ENCODE measurements around the gene SHQ1.
"Not testable (repeated sequence)": the region's sequence is repeated elsewhere in the genome, so short reads cannot be mapped to it uniquely, and the experiment has no call there.

SHQ1 gene

DNA sequence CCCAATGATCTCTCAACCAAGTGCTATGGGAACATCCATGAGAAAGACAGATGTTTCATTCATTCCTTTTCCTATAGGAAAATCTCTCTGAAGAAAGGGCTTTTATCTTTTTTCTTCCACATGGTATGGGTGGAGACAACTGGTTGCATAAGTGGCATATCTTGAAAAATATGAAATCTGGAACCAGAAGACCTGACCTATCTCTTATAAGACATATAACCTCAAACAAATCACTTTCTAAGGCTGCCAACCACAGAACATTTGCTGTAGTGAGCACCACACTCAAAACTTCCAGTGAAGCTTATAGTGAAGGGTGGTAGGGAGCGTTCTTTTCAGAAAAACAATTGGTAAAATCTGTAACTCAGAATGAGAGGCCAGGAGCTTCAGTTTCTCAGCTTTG lies 58.5 kb downstream of the SHQ1 start:
- H3K36me3 ChIP-seq (ENCODE audit: control insufficient read depth in 2 of 2, insufficient read depth in 1 of 2, low read length in 2 of 2): peaks cover 0 to 12% of the 10 kb centered on the region in 2 experiments; a peak in 1 of 3 replicates
- TF ChIP-seq ZNF280C (tag by site-specific recombination; IDR thresholded peaks at IDR 0.05) (no peak), ZBTB8A (tag by site-specific recombination; IDR thresholded peaks at IDR 0.05) (no peak), ZNF660 (tag by site-specific recombination; IDR thresholded peaks at IDR 0.05) (no peak), ZNF514 (tag by site-specific recombination; IDR thresholded peaks at IDR 0.05) (no peak), KLF10 (tag by site-specific recombination; IDR thresholded peaks at IDR 0.05) (no peak), ZNF518A (tag by site-specific recombination; conservative IDR thresholded peaks at IDR 0.05; ENCODE audit: low read depth) (no peak), PRDM4 (tag by site-specific recombination; IDR thresholded peaks at IDR 0.05) (no peak), ZNF624 (tag by site-specific recombination; IDR thresholded peaks at IDR 0.05) (no peak), ZBTB11 (tag by site-specific recombination; conservative IDR thresholded peaks at IDR 0.05; ENCODE audit: low read depth) (no peak), ZSCAN30 (tag by site-specific recombination; IDR thresholded peaks at IDR 0.05) (no peak), RBAK (tag by site-specific recombination; IDR thresholded peaks at IDR 0.05) (no peak)
- TF ChIP-seq, protein P1, sequence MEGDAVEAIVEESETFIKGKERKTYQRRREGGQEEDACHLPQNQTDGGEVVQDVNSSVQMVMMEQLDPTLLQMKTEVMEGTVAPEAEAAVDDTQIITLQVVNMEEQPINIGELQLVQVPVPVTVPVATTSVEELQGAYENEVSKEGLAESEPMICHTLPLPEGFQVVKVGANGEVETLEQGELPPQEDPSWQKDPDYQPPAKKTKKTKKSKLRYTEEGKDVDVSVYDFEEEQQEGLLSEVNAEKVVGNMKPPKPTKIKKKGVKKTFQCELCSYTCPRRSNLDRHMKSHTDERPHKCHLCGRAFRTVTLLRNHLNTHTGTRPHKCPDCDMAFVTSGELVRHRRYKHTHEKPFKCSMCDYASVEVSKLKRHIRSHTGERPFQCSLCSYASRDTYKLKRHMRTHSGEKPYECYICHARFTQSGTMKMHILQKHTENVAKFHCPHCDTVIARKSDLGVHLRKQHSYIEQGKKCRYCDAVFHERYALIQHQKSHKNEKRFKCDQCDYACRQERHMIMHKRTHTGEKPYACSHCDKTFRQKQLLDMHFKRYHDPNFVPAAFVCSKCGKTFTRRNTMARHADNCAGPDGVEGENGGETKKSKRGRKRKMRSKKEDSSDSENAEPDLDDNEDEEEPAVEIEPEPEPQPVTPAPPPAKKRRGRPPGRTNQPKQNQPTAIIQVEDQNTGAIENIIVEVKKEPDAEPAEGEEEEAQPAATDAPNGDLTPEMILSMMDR (tag by site-specific recombination; IDR thresholded peaks at IDR 0.05): no peak
- H3K27ac ChIP-seq (ENCODE audit: extremely low read depth, low read depth, low read length): no peak overlapping the region
- ChIA-PET POLR2A (no interaction called here), CTCF (no interaction called here)
- no peak overlapping the region for H3K4me3 ChIP-seq (ENCODE audit: low read depth, low read length)
- no peaks in the 10 kb centered on the region for H3K4me1 ChIP-seq (ENCODE audit: control insufficient read depth, insufficient read depth, low read length)
- H3K9me3 ChIP-seq (ENCODE audit: control insufficient read depth, insufficient read depth, low read depth, low read length): no peaks in the 10 kb centered on the region

GRCh38 chr3:72788232-72788631 lies 60.0 kb downstream of the SHQ1 start:
- H3K4me1 ChIP-seq (ENCODE audit: control insufficient read depth, insufficient read depth, low read length); H3K27ac ChIP-seq (ENCODE audit: extremely low read depth, low read depth, low read length); CTCF ChIA-PET; H3K4me3 ChIP-seq (ENCODE audit: low read depth, low read length); POLR2A ChIA-PET; H3K9me3 ChIP-seq (ENCODE audit: control insufficient read depth, insufficient read depth, low read depth, low read length): not testable (repeated sequence)
- peaks cover 0 to 16% of the 10 kb centered on the region in 2 experiments; a peak in 1 of 3 replicates for H3K36me3 ChIP-seq (ENCODE audit: control insufficient read depth in 2 of 2, insufficient read depth in 1 of 2, low read length in 2 of 2)

Data from HEK293 (cell line).